Measurements from ENCODE around the gene TST.

The TST gene

GRCh38 chr22:36981247-36981775 lies 37.9 kb downstream of the TST start:
- DNase-seq = no peak

- DNase-seq = no peak
Observed at GRCh38 chr22:36979016-36979910, 40.0 kb downstream of the TST start.

- peak; percentile 84 for DNase-seq
Observed at GRCh38 chr22:36977947-36978660, 41.1 kb downstream of the TST start.

- DNase-seq = peak; percentile 39
Observed at GRCh38 chr22:36977401-36977861, 41.8 kb downstream of the TST start.

- no peak for DNase-seq
Observed at GRCh38 chr22:36976606-36977005, 42.6 kb downstream of the TST start.

- DNase-seq = no peak
Observed at GRCh38 chr22:36971341-36972125, 47.7 kb downstream of the TST start.

GRCh38 chr22:36968249-36968964 lies 50.8 kb downstream of the TST start:
- DNase-seq = no peak

- no peak for DNase-seq
Observed at GRCh38 chr22:36966851-36967540, 52.3 kb downstream of the TST start.

- no peak for DNase-seq
Observed at GRCh38 chr22:36965696-36966095, 53.6 kb downstream of the TST start.

- no peak for DNase-seq
Observed at GRCh38 chr22:36964106-36964505, 55.1 kb downstream of the TST start.

- no peak for DNase-seq
Observed at GRCh38 chr22:36963302-36963701, 55.9 kb downstream of the TST start.

- DNase-seq = no peak
Observed at GRCh38 chr22:36961626-36962025, 57.6 kb downstream of the TST start.

Measured in fibroblast of skin of abdomen (primary cell).